H1 (cell line): ENCODE measurements around the gene BRD7. TPM values are rescaled to one million over a fixed set of nuclear protein-coding genes. Genes with fewer than 3 reads are reported as not detected.

ENCODE experiments used
- CTCF ChIA-PET: fragments of 300-600 bp; sonication (Branson Sonifier 250); formaldehyde crosslinking; loops from one replicate; lab custom pipeline; 2021; ENCODE audit not compliant: partially characterized antibody; lab: Charles Lee
- POLR2A ChIA-PET: fragments of 300-600 bp; sonication (Branson Sonifier 250); formaldehyde crosslinking; loops from one replicate; lab custom pipeline; 2021; ENCODE audit warnings: inconsistent platforms; ENCODE audit not compliant: partially characterized antibody; lab: Charles Lee
- DNase-seq, 2 experiments: peaks; one replicate each; pipeline versions ENCODE4 v3.0.0 to v3.0.0-alpha.2; 2010 to 2022; ENCODE audit warnings: low spot score in 2 of 2, low read depth in 1 of 2, mixed read lengths in 1 of 2
- FAIRE-seq: peaks from 2 replicates; lab custom pipeline; 2011; peaks lifted over from hg19 to GRCh38; lab: Jason Lieb, UNC
- H2AFZ ChIP-seq: 2 replicates; pipeline ENCODE4 v1.8.1; 2012; ENCODE audit warnings: low read length, inconsistent platforms
- H2AK5ac ChIP-seq: 2 replicates; pipeline ENCODE4 v1.6.1; 2013; ENCODE audit warnings: low read depth, low read length
- H2BK120ac ChIP-seq: replicated peaks from 2 replicates; pipeline ENCODE3; 2013; ENCODE audit warnings: low read depth, low read length, inconsistent platforms
- H2BK12ac ChIP-seq: 2 replicates; pipeline ENCODE4 v1.6.1; 2013; ENCODE audit warnings: low read depth, low read length
- H2BK15ac ChIP-seq: 2 replicates; pipeline ENCODE4 v1.6.1; 2013; ENCODE audit warnings: low read length
- H2BK20ac ChIP-seq: 2 replicates; pipeline ENCODE4 v1.6.1; 2013; ENCODE audit warnings: low read length
- H2BK5ac ChIP-seq: 2 replicates; pipeline ENCODE4 v1.6.1; 2013; ENCODE audit warnings: low read depth, low read length
- H3K14ac ChIP-seq: 2 replicates; pipeline ENCODE4 v1.6.1; 2013; ENCODE audit warnings: inconsistent platforms; ENCODE audit not compliant: insufficient read length
- H3K18ac ChIP-seq: 2 replicates; pipeline ENCODE4 v1.6.1; 2013; ENCODE audit warnings: low read length; ENCODE audit errors: extremely low read depth
- H3K23ac ChIP-seq: 2 replicates; pipeline ENCODE4 v1.6.1; 2013; ENCODE audit warnings: inconsistent platforms; ENCODE audit not compliant: insufficient read length
- H3K23me2 ChIP-seq: 2 replicates; pipeline ENCODE4 v1.6.1; 2013; ENCODE audit warnings: low read depth, low read length
- H3K27ac ChIP-seq: 2 replicates; pipeline ENCODE4 v1.6.1; 2011; ENCODE audit warnings: low read depth, low read length, inconsistent platforms
- H3K27me3 ChIP-seq, 4 experiments: replicated peaks in 1 of 4; 1 replicate in 1 of 4; 2 replicates in 3 of 4; pipeline versions ENCODE4 v1.6.1 to v1.8.1; 2011 to 2013; ENCODE audit warnings: low read length in 3 of 4, mild to moderate bottlenecking in 3 of 4, inconsistent platforms in 2 of 4, mixed read lengths in 2 of 4, moderate library complexity in 1 of 4; ENCODE audit not compliant: control insufficient read depth in 3 of 4, insufficient read depth in 3 of 4; ENCODE audit errors: extremely low read depth in 1 of 4
- H3K36me3 ChIP-seq, 4 experiments: 2 replicates each; pipeline versions ENCODE4 v1.6.1 to v1.8.1; 2011 to 2013; ENCODE audit warnings: mild to moderate bottlenecking in 4 of 4, low read length in 3 of 4, moderate library complexity in 2 of 4, control low read depth in 1 of 4, inconsistent platforms in 1 of 4; ENCODE audit not compliant: insufficient read depth in 4 of 4, control insufficient read depth in 2 of 4
- H3K4ac ChIP-seq: replicated peaks from 2 replicates; pipeline ENCODE3; 2013; ENCODE audit warnings: low read length, low read depth, mixed read lengths, inconsistent platforms; ENCODE audit not compliant: insufficient read length
- H3K4me1 ChIP-seq, 4 experiments: replicated peaks in 1 of 4; 1 replicate in 1 of 4; 2 replicates in 3 of 4; pipeline versions ENCODE4 v1.6.1 to v1.8.1; 2011 to 2013; ENCODE audit warnings: low read length in 3 of 4, inconsistent platforms in 2 of 4, mixed read lengths in 1 of 4; ENCODE audit not compliant: insufficient read depth in 4 of 4, control insufficient read depth in 3 of 4
- H3K4me2 ChIP-seq, 2 experiments: 2 replicates each; pipeline versions ENCODE4 v1.6.1 to v1.8.1; 2011 to 2013; ENCODE audit warnings: low read depth in 2 of 2, low read length in 2 of 2, control low read depth in 1 of 2, inconsistent platforms in 1 of 2, mild to moderate bottlenecking in 1 of 2; ENCODE audit not compliant: insufficient read depth in 1 of 2
- H3K4me3 ChIP-seq, 4 experiments: fragments of 200-600, 300-600 bp in 1 of 4; sonication (generic), shearing (Covaris generic), sonication (Bioruptor Twin) in 1 of 4; 2 replicates each; pipeline versions ENCODE4 v1.5.1 to v1.8.1; 2011 to 2016; ENCODE audit warnings: low read length in 4 of 4, low read depth in 3 of 4, control low read depth in 2 of 4, inconsistent platforms in 2 of 4, mild to moderate bottlenecking in 2 of 4, mixed read lengths in 1 of 4, moderate library complexity in 1 of 4; ENCODE audit not compliant: insufficient read depth in 2 of 4; ENCODE audit errors: extremely low read depth in 1 of 4
- H3K56ac ChIP-seq: replicated peaks from 2 replicates; pipeline ENCODE3; 2013; ENCODE audit warnings: low read depth, mild to moderate bottlenecking, mixed read lengths, low read length, inconsistent platforms; ENCODE audit not compliant: insufficient read length
- H3K79me1 ChIP-seq: 2 replicates; pipeline ENCODE4 v1.6.1; 2013; ENCODE audit warnings: low read depth, low read length, control low read depth
- H3K79me2 ChIP-seq, 2 experiments: 2 replicates each; pipeline versions ENCODE4 v1.6.1 to v1.8.1; 2012 to 2013; ENCODE audit warnings: low read length in 2 of 2, mild to moderate bottlenecking in 2 of 2, inconsistent platforms in 1 of 2; ENCODE audit not compliant: insufficient read depth in 2 of 2, control insufficient read depth in 1 of 2
- H3K9ac ChIP-seq, 4 experiments: replicated peaks in 1 of 4; 1 replicate in 1 of 4; 2 replicates in 3 of 4; pipeline versions ENCODE4 v1.6.1 to v1.8.1; 2011 to 2013; ENCODE audit warnings: low read depth in 3 of 4, low read length in 3 of 4, control low read depth in 2 of 4, mild to moderate bottlenecking in 2 of 4, moderate library complexity in 2 of 4, inconsistent platforms in 1 of 4; ENCODE audit errors: extremely low read depth in 1 of 4
- H3K9me3 ChIP-seq, 2 experiments: 2 replicates each; pipeline versions ENCODE4 v1.6.1 to v1.8.1; 2012 to 2013; ENCODE audit warnings: mild to moderate bottlenecking in 2 of 2, moderate library complexity in 2 of 2, control low read depth in 1 of 2, inconsistent platforms in 1 of 2, low read depth in 1 of 2, low read length in 1 of 2, mixed read lengths in 1 of 2; ENCODE audit not compliant: insufficient read depth in 2 of 2
- H4K20me1 ChIP-seq, 2 experiments: replicated peaks in 1 of 2; 2 replicates each; pipeline versions ENCODE3 to v1.8.1; 2011 to 2013; ENCODE audit warnings: inconsistent platforms in 2 of 2, low read length in 2 of 2, mild to moderate bottlenecking in 1 of 2; ENCODE audit not compliant: insufficient read depth in 2 of 2, control insufficient read depth in 1 of 2
- H4K5ac ChIP-seq: 2 replicates; pipeline ENCODE4 v1.6.1; 2013; ENCODE audit warnings: low read length, low read depth, mixed read lengths, inconsistent platforms; ENCODE audit not compliant: insufficient read length
- H4K8ac ChIP-seq: 2 replicates; pipeline ENCODE4 v1.8.0; 2013; ENCODE audit warnings: mild to moderate bottlenecking, moderate library complexity, low read length, inconsistent platforms; ENCODE audit not compliant: insufficient read depth; ENCODE audit errors: extremely low read depth
- H4K91ac ChIP-seq: replicated peaks from 2 replicates; pipeline ENCODE3; 2013; ENCODE audit warnings: low read length, mixed read lengths, inconsistent platforms; ENCODE audit not compliant: insufficient read length
- GTF2F1 ChIP-seq: IDR thresholded peaks from 2 replicates; pipeline ENCODE4 v1.6.1; 2012; ENCODE audit warnings: low read depth, low read length, improper control_type of control experiment, borderline replicate concordance
- POU5F1 ChIP-seq: IDR thresholded peaks from 2 replicates; pipeline ENCODE4 v1.6.1; 2011; ENCODE audit warnings: low read depth, mild to moderate bottlenecking, low read length, moderate library complexity
- SAP30 ChIP-seq: fragments of 300-600 bp; sonication (generic); IDR thresholded peaks from 2 replicates; pipeline ENCODE4 v1.7.1; 2012; ENCODE audit warnings: low read length, moderate library complexity, mild to moderate bottlenecking, inconsistent platforms; ENCODE audit not compliant: insufficient read depth, insufficient replicate concordance
- WGBS, 2 experiments: shearing (Covaris generic) in 1 of 2; methylation state at CpG; one replicate each; pipeline versions ENCODE4 v1.1.6 to v1.1.7; 2013 to 2015; ENCODE audit warnings: low lambda C conversion rate in 2 of 2, mixed read lengths in 2 of 2, inconsistent platforms in 1 of 2, low coverage in 1 of 2, missing lambda C conversion rate in 1 of 2; ENCODE audit not compliant: insufficient replicate concordance in 2 of 2, insufficient coverage in 1 of 2, insufficient read length in 1 of 2; ENCODE audit errors: extremely low coverage in 1 of 2, missing lambda C conversion rate in 1 of 2; 5-methylcytosine and 5-hydroxymethylcytosine counted together
- polyA plus RNA-seq, 7 experiments: library from polyadenylated mRNA; depleted of rRNA in 3 of 7; stranded (reverse) in 5 of 7; unstranded in 2 of 7; fragments of >200 nt in 5 of 7; fragments of 200-250 nt in 2 of 7; gene quantifications; 1 replicate in 5 of 7; 2 replicates in 1 of 7; 4 replicates in 1 of 7; pipeline versions ENCODE4 v1.2.1 to v1.2.3, GENCODE V29; 2011 to 2013; ENCODE audit warnings: missing spikeins in 2 of 7, mixed read lengths in 2 of 7
- total RNA-seq: library from RNA; stranded (reverse); fragmentation: NEBNext Ultra II Directional; extraction: Animal tissue kit (Norgen Biotek cat#: 25700); gene quantifications from 2 replicates; pipeline ENCODE4 v1.2.1, GENCODE V29; 2021

BRD7 gene
- total and polyA plus RNA-seq, 2 of the 8 experiments (the other 6 are each of a cell fraction or from before 2014, with no cell fraction given), result 42.5 to 120 TPM

DNA sequence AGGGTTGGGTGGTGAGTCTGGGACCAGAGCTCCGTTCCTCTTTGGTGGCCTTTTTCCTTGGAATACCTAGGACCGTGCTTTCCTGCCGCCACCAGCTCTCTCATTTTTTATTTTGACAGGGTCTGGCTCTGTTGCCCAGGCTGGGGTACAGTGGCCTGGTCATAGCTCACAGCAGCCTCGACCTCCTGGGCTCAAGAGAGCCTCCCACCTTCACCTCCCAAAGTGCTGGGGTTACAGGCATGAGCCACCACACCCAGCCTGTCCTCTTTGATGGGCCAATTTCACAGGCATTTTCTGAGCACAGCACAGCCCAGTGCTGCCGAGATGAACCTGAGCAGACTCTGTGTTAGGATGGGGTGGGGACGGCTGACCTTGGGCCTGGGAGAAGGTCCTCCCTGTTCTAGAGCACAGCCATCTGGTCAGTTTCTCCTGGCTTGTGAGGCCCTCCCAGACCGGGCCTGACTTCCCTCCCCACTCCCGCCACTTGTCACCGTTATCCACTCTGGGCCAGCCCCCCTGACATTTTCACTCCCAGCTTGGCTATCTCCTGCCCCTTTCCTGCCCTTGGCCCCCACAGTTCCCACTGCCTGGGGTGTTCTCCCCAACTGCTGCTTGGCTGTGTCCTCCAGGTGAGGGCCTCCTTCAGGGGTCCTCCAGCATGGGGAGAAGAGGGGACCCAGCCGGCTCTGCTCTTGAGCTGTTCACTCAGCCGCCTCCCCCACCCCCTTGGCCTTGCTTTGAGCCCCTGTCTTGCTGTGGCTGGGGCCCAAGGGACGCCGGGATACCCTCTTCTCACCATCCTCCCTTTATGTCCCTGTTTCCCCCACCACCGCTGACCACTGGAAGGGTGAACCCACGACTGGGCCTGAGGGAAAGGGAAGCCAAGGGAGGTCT is 97.4 kb downstream of the BRD7 start:
- Histone ChIP-seq H3K27me3 (no peaks in the 10 kb centered on the region), H3K4ac (no peak overlapping the region), H3K27ac (no peak overlapping the region), H4K8ac (no peak overlapping the region), H2AFZ (no peak overlapping the region), H3K4me1 (peaks cover 0 to 8% (median 5%) of the 10 kb centered on the region in 4 experiments; a peak in 6 of 7 replicates), H3K9ac (no peak overlapping the region), H3K79me2 (no peaks in the 10 kb centered on the region), H3K79me1 (0 out of 2 replicates have a peak, but pooled peaks cover 3% of the 10 kb centered on the region), H3K36me3 (no peaks in the 10 kb centered on the region), H3K4me3 (no peak overlapping the region), H4K20me1 (peaks cover 0 to 2% of the 10 kb centered on the region in 2 experiments), H3K4me2 (no peak overlapping the region), H4K91ac (no peak overlapping the region), H3K9me3 (no peaks in the 10 kb centered on the region), H3K14ac (no peak overlapping the region), H3K23me2 (no peaks in the 10 kb centered on the region), H3K18ac (no peak overlapping the region), H2BK15ac (no peak overlapping the region), H2BK120ac (no peak overlapping the region), H2BK20ac (no peak overlapping the region), H4K5ac (no peak overlapping the region), H2AK5ac (0 out of 2 replicates have a peak overlapping the region, but pooled peaks have one; percentile 13), H2BK12ac (0 out of 2 replicates have a peak overlapping the region, but pooled peaks have one; percentile 9), H2BK5ac (no peak overlapping the region), H3K23ac (no peak overlapping the region), H3K56ac (no peak overlapping the region)
- ChIA-PET POLR2A (interaction anchor here (1.3 kb wide), 1 partner anchor 7 kb away, joined by 3 read pairs; no protein-coding TSS in a partner anchor), CTCF (interaction anchor here (1.1 to 1.9 kb wide), 2 partner anchors 20 to 36 kb away, joined by 3 to 4 read pairs; no protein-coding TSS in a partner anchor)
- TF ChIP-seq SAP30 (no peak), GTF2F1 (no peak), POU5F1 (no peak)
- DNase-seq (no peak), FAIRE-seq (no peak)
- 94% methylated on average over 15 of the region's 15 CpGs; no CpG with 5 or more reads in 1 of the 2 experiments for WGBS, 2 experiments
